HT-29 (cell line): ENCODE data around the gene GPR37L1. TPM values are rescaled to one million over a fixed set of nuclear protein-coding genes. Genes with fewer than 3 reads are reported as not detected.

ENCODE experiments used
- DNase-seq: peaks from one replicate; pipeline ENCODE4 v3.0.0-alpha.2; 2015; ENCODE audit warnings: low spot score
- total RNA-seq: library from RNA; depleted of rRNA; stranded (reverse); fragments of >200 nt; shearing (Covaris generic); gene quantifications from 2 replicates; pipeline ENCODE4 v1.2.3, GENCODE V29; 2014

GPR37L1 gene
- total RNA-seq, 1 experiment from 2014 or later: 0.69 TPM

GRCh38 chr1:202154148-202154765 lies 31.5 kb downstream of the GPR37L1 start:
- DNase-seq: no peak

DNA sequence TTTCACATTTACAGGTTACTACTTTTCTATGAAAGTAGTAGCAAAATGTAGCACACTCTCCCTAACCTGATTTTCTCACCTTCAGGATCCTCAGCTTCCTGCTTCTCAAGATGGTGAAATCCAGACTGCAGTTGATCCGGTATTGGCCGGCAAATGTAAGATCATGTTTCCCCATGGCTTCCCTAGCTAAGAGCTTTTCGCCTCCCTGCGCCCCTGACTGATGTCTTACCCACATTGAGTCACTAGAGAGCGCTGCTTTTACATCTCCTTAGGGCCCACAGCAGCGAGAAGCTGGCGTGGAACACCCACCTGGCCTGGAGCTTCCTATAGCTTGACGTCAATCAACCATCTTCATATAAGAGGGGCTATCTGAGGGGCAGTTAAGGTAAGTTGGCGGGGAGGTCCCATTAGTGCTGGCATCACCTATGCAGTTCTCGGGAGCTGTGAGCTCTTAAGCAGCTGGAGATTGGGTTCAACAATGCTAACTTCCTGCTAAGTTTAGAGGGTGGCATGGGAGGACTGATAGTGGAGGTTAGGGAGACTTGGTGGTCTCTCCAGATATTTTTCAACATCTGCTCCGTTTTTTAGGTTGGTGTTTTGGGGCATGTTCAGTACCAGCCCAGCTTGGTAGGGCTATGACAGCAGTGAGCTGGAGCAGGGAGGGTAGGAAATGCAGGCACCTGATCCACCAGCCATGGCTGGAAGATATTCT lies 32.2 kb downstream of the GPR37L1 start:
- peak; percentile 53 for DNase-seq

DNA sequence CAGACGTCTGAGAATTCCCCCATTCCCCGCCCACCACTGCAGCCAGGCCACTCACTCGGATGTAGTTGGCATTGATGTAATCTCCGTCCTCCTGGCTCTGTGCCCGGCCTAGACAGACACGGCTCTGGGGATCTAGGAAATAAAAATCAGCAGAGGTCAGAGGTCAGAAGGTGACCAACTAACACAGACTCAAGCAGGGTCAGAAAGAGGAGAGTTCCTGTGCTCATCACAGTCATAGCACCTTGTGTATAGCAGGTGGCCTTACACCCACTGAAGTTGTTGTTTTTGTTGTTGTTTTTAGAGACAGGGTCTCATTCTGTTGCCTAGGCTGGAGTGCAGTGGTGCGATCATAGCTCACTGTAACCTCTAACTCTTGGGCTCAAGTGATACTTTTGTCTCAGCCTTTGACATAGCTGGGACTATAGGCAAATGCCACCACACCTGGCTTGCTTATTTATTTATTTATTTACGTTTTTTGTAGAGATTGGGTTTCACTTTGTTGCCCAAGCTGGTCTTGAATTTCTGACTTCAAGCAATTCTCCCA lies 32.8 kb downstream of the GPR37L1 start:
- DNase-seq: peak; percentile 79

DNA sequence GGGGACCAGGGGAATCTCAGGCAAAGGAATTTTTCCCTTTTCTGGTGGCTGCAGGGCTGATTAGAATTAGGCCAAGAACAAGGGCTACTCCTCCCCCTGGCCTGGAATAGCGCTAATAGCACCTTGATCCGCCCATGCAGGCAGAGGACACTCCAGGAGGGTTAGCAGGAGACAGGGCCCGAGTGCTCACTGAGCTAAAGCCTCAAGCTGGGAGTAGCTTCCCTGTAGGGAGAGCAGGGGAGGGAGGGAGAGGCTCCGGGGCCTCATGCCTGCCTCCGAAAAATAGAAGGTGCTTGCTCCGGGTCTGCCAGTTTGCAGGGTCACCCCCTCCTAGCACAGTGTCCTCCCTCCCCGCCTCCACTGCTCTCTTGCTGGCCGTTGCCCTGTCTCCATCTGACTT lies 33.9 kb downstream of the GPR37L1 start:
- DNase-seq: no peak

- DNase-seq: no peak
Measured at GRCh38 chr1:202157945-202158344, 35.2 kb downstream of the GPR37L1 start.

- DNase-seq: no peak
Measured at GRCh38 chr1:202158810-202159533, 36.3 kb downstream of the GPR37L1 start.

- no peak for DNase-seq
Measured at GRCh38 chr1:202159534-202160371, 37.0 kb downstream of the GPR37L1 start.

- DNase-seq: peak; percentile 53
Measured at GRCh38 chr1:202160377-202160940, 37.7 kb downstream of the GPR37L1 start, which contains the start of gene PTPN7. Gene PTPN7, minus strand, starts transcription at chr1:202160602. Its CDS starts 1,200 bp downstream, at chr1:202159402.

- no peak for DNase-seq
Measured at GRCh38 chr1:202161151-202162046, 38.7 kb downstream of the GPR37L1 start.

DNA sequence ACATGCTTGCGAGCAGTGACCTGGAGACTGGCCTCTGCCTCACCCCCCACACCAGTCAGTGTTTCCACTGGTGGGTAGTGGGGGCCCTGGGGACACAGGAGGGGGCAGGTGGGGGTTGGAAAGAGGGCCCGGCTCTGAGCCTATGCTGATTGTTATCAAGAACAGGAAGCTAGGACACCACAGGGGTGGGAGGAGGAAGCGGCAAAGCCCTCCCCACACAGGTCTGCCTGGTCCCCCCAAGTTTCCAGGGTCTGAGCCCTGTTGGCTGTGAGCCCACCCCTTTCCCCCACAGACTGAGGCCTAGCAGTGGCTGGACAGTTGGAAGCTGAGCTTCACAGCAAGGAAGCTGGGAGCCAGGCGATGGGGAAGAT lies 39.3 kb downstream of the GPR37L1 start:
- no peak for DNase-seq

DNA sequence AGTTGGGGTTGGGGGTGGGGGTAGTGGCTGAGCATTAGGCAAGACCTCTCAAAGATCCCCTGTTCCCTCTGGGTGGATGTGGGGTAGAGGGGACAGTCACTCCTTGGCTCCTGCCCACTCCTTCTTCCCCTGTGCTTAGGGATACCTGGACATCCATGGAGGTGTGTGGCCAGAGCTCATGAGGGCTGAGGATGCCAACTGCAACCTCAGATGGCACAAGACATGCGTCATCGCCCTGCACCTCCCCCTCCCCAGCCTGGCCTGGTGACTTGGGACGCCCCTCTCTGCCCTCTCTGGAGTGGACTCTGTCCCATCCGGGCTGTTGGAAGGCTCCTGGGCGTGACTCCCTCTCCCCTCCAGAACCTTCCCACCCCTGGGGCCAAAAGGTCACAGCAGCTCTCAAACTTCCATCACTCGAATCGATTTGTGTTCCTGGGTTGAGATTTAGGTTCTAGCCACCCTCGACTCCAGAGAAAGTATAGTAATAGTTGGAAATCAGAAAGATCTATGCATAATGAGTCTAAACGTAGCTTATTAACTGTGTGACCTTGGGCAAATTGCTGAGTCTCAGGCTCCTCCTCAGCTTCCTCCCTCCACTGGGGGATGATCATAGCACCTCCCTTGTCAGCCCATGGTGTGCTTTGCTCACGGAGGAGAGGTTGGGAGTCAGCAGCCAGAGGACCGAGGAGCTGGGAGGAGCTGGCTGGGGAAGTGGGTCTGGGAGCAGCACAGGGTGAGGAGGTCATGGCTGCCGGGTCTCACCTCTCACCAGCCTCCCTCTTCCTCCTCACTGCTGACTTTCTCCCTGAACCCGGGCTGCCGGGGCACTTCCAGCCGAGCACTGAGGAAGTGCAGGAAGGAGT lies 39.9 kb downstream of the GPR37L1 start:
- no peak for DNase-seq

DNA sequence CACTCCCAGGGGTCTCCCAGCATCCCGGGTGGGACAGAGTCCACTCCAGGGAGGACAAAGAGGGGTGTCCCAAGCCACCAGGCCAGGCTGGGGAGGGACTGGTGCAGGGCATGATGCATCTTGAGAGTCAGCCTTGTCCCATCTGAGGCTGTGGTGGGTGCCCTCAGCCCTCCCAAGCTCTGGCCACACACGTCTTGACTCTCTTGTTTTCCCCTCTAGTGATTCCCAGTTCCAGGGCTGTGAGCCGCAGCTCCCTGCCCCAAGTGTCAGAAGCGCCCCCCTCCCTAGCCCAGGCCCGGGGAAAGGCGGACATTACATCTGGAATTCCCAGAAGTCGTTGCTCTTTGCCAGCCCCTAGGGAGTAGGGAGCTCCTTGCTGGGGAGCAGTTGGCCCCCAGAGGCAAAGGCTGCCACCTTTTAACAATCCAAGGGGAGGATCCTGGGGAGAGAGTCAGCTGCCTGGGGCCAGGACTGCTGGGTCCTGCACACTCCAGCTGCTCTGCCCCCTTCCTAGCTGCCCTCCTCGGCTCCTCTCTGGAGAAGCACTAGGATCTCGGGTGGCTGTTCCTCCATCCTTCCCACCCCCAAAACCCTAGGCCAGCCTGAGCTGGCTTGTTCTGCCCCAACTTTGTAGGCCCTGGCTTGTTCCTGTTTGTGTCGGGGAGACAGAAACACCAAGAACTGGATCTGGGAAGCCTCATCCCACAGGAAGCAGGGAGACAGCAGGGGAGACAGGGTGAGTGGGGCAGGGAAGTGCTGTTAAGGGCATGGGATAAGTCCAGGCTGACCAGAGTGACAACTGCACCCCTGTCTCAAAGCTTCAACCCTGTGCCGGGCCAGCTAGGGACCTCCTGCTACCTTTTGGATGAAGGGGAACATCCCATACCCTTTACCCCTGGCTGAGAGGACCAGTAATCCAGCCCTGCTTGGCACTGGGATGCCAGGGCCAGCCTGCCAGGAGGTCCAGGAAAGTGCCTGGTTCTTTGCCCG lies 40.9 kb downstream of the GPR37L1 start:
- no peak for DNase-seq

- DNase-seq: no peak
Measured at GRCh38 chr1:202164271-202165037, 41.7 kb downstream of the GPR37L1 start.

DNA sequence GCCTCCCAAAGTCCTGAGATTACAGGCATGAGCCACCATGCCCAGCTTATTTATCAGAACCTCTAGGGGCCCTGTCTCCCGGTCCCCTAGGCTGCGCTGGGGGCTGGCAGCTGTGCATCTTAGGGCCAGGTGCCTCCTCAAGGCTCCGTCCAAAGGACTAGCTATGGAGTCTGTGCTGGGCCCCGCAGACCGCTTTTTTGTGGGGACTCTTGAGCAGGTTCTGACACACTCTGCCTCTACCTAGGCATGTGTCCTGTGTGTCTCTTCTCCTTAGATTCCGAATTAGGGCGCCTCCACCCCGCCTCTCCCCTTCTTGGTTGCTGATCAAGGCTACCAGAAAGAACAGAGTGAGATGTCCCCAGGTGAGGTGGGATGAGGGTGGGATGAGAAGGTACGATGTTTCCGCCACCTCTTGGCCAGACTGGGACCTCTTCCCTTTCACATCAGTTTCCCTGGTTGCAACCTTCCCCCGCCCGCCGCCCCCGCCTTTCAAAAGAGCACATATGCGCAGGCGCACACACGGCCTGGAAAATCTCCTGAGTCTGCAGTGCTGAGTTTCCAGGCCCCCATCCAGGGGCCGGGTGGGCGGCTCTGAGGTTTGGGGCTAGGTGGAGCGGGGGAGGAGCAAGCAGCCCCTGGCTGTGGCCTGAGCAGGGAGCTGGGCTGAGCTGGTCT lies 42.7 kb downstream of the GPR37L1 start:
- no peak for DNase-seq

- DNase-seq: no peak
Measured at GRCh38 chr1:202165942-202166843, 43.5 kb downstream of the GPR37L1 start.
